IMR-90 (cell line): ENCODE measurements around the gene EEF1G.

Experiments used
- BHLHE40 ChIP-seq: fragments of 150-350 bp; IDR thresholded peaks from 2 replicates; pipeline ENCODE4 v1.6.1; 2016; ENCODE audit warnings: mild to moderate bottlenecking, low read depth, low read length
- CEBPB ChIP-seq: IDR thresholded peaks from 2 replicates; pipeline ENCODE4 v1.6.1; 2012; ENCODE audit warnings: low read depth, low read length, improper control_type of control experiment
- CHD1 ChIP-seq: IDR thresholded peaks from 2 replicates; pipeline ENCODE4 v1.6.1; 2012; ENCODE audit warnings: low read depth, low read length, improper control_type of control experiment
- FOS ChIP-seq: fragments of 150-350 bp; IDR thresholded peaks from 2 replicates; pipeline ENCODE4 v1.6.1; 2016; ENCODE audit warnings: low read depth, low read length
- MAFK ChIP-seq: IDR thresholded peaks from 2 replicates; pipeline ENCODE4 v1.6.1; 2012; ENCODE audit warnings: low read depth, low read length, improper control_type of control experiment
- MAZ ChIP-seq: IDR thresholded peaks from 2 replicates; pipeline ENCODE4 v1.6.1; 2012; ENCODE audit warnings: low read depth, mild to moderate bottlenecking, low read length, improper control_type of control experiment, moderate library complexity, borderline replicate concordance
- POLR2A ChIP-seq: IDR thresholded peaks from 2 replicates; pipeline ENCODE4 v1.6.1; 2012; ENCODE audit warnings: mild to moderate bottlenecking, low read depth, low read length
- RAD21 ChIP-seq: IDR thresholded peaks from 2 replicates; pipeline ENCODE4 v1.6.1; 2012; ENCODE audit warnings: low read length, improper control_type of control experiment
- RCOR1 ChIP-seq: IDR thresholded peaks from 2 replicates; pipeline ENCODE4 v1.6.1; 2012; ENCODE audit warnings: mild to moderate bottlenecking, low read length, improper control_type of control experiment; ENCODE audit not compliant: insufficient replicate concordance
- SMC3 ChIP-seq: fragments of 150-350 bp; IDR thresholded peaks from 2 replicates; pipeline ENCODE4 v1.6.1; 2016; ENCODE audit warnings: low read depth, mild to moderate bottlenecking, antibody characterized with exemption, low read length, moderate library complexity
- TF ChIP-seq, protein P1 (sequence below): fragments of 150-350 bp; IDR thresholded peaks from 2 replicates; pipeline ENCODE4 v1.6.1; 2017; ENCODE audit warnings: mild to moderate bottlenecking, antibody characterized with exemption, low read length, low read depth
- TF ChIP-seq, protein P2 (sequence below): conservative IDR thresholded peaks from 2 replicates; pipeline ENCODE4 v1.5.1; 2012; ENCODE audit warnings: mild to moderate bottlenecking, low read depth, low read length, improper control_type of control experiment
- TF ChIP-seq, protein P3 (sequence below): fragments of 150-350 bp; IDR thresholded peaks from 2 replicates; pipeline ENCODE4 v1.6.1; 2016; ENCODE audit warnings: low read depth, mild to moderate bottlenecking, low read length, moderate library complexity, borderline replicate concordance

DNA sequence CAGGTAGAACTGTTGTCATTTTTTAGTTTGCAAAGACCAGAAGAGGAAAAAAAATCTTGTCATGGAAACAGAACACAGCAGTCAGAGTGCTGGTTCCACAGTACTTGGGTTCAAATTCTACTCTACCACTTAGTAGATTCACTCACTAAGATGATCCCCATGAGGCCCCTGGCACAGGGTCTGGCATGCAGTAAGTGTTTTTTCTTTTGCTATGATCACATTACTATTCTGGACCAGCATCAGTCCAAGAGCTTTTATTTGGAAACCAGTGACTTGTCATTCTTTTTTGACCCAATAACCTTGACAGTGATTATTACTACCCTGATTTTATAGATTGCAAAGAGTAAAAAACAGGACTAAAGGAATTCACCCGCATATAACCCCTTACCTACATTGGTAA is 4.1 kb downstream of the EEF1G start:
- TF ChIP-seq CEBPB (no peak), POLR2A (no peak), FOS (no peak), SMC3 (no peak), MAZ (no peak), CHD1 (no peak), RAD21 (no peak), BHLHE40 (no peak), MAFK (no peak), RCOR1 (no peak)
- TF ChIP-seq, protein P1, sequence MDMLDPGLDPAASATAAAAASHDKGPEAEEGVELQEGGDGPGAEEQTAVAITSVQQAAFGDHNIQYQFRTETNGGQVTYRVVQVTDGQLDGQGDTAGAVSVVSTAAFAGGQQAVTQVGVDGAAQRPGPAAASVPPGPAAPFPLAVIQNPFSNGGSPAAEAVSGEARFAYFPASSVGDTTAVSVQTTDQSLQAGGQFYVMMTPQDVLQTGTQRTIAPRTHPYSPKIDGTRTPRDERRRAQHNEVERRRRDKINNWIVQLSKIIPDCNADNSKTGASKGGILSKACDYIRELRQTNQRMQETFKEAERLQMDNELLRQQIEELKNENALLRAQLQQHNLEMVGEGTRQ = no peak
- TF ChIP-seq, protein P2, sequence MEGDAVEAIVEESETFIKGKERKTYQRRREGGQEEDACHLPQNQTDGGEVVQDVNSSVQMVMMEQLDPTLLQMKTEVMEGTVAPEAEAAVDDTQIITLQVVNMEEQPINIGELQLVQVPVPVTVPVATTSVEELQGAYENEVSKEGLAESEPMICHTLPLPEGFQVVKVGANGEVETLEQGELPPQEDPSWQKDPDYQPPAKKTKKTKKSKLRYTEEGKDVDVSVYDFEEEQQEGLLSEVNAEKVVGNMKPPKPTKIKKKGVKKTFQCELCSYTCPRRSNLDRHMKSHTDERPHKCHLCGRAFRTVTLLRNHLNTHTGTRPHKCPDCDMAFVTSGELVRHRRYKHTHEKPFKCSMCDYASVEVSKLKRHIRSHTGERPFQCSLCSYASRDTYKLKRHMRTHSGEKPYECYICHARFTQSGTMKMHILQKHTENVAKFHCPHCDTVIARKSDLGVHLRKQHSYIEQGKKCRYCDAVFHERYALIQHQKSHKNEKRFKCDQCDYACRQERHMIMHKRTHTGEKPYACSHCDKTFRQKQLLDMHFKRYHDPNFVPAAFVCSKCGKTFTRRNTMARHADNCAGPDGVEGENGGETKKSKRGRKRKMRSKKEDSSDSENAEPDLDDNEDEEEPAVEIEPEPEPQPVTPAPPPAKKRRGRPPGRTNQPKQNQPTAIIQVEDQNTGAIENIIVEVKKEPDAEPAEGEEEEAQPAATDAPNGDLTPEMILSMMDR = no peak
- TF ChIP-seq, protein P3, sequence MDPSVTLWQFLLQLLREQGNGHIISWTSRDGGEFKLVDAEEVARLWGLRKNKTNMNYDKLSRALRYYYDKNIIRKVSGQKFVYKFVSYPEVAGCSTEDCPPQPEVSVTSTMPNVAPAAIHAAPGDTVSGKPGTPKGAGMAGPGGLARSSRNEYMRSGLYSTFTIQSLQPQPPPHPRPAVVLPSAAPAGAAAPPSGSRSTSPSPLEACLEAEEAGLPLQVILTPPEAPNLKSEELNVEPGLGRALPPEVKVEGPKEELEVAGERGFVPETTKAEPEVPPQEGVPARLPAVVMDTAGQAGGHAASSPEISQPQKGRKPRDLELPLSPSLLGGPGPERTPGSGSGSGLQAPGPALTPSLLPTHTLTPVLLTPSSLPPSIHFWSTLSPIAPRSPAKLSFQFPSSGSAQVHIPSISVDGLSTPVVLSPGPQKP = no peak
